CD4-positive, alpha-beta T cell (primary cell): Measurements from ENCODE around the gene ST6GALNAC3. TPM values are rescaled to one million over a fixed set of nuclear protein-coding genes. Genes with fewer than 3 reads are reported as not detected.

ENCODE experiments used
- ATAC-seq: fragments of 200-7000 bp; cut with Tn5 transposase; one replicate; pipeline ENCODE4 v1.10.0; 2022; ENCODE audit warnings: mild to moderate bottlenecking; ENCODE audit not compliant: poor library complexity
- CTCF ChIA-PET: fragments of 350-600 bp; sonication (Branson Sonifier 250); formaldehyde crosslinking; loops from one replicate; lab custom pipeline; 2021; ENCODE audit warnings: antibody characterized with exemption, inconsistent platforms; lab: Charles Lee
- POLR2A ChIA-PET: fragments of 350-600 bp; sonication (Branson Sonifier 250); formaldehyde crosslinking; loops from one replicate; lab custom pipeline; 2021; ENCODE audit warnings: antibody characterized with exemption, inconsistent platforms; lab: Charles Lee
- DNase-seq, 14 experiments: peaks; one replicate each; pipeline ENCODE4 v3.0.0-alpha.2; 2013 to 2020; ENCODE audit warnings: mixed read lengths in 2 of 14
- H3K27ac ChIP-seq, 2 donors: one replicate each; pipeline versions ENCODE4 v1.5.1 to v1.7.0; 2013; ENCODE audit warnings: low read length in 2 of 2, low read depth in 1 of 2, mild to moderate bottlenecking in 1 of 2
- H3K27me3 ChIP-seq, 2 experiments: 1 replicate in 1 of 2; 2 replicates in 1 of 2; pipeline versions ENCODE4 v1.6.1 to v1.7.0; 2013; ENCODE audit warnings: low read length in 2 of 2, control low read depth in 1 of 2, mild to moderate bottlenecking in 1 of 2, moderate library complexity in 1 of 2; ENCODE audit not compliant: insufficient read depth in 2 of 2, control insufficient read depth in 1 of 2
- H3K36me3 ChIP-seq: one replicate; pipeline ENCODE4 v1.6.1; 2013; ENCODE audit warnings: low read length, control low read depth; ENCODE audit not compliant: insufficient read depth
- H3K4me1 ChIP-seq: one replicate; pipeline ENCODE4 v1.6.1; 2013; ENCODE audit warnings: low read length, control low read depth; ENCODE audit not compliant: insufficient read depth
- H3K4me3 ChIP-seq: one replicate; pipeline ENCODE4 v1.5.1; 2013; ENCODE audit warnings: mild to moderate bottlenecking, low read length, moderate library complexity
- H3K9me3 ChIP-seq, 2 experiments: 1 replicate in 1 of 2; 2 replicates in 1 of 2; pipeline versions ENCODE4 v1.6.1 to v1.7.0; 2013; ENCODE audit warnings: low read length in 2 of 2, mild to moderate bottlenecking in 2 of 2, control low read depth in 1 of 2, moderate library complexity in 1 of 2; ENCODE audit not compliant: control insufficient read depth in 1 of 2, insufficient read depth in 1 of 2
- H3K27ac Mint-ChIP-seq: one replicate; pipeline ENCODE4 v1.8.0; 2020; ENCODE audit warnings: mixed read lengths
- H3K27me3 Mint-ChIP-seq: one replicate; pipeline ENCODE4 v1.8.0; 2021; ENCODE audit warnings: mixed read lengths
- H3K36me3 Mint-ChIP-seq: one replicate; pipeline ENCODE4 v1.8.0; 2021; ENCODE audit warnings: low read depth, mixed read lengths
- H3K4me1 Mint-ChIP-seq: one replicate; pipeline ENCODE4 v1.8.0; 2021; ENCODE audit warnings: low read depth, mixed read lengths
- H3K4me3 Mint-ChIP-seq: one replicate; pipeline ENCODE4 v1.8.0; 2020; ENCODE audit warnings: mild to moderate bottlenecking, mixed read lengths
- H3K9me3 Mint-ChIP-seq: one replicate; pipeline ENCODE4 v1.8.0; 2020; ENCODE audit warnings: mixed read lengths
- CTCF ChIP-seq: fragments of 200-600 bp; IDR thresholded peaks from one replicate; pipeline ENCODE4 v1.8.0; 2022; ENCODE audit warnings: antibody characterized with exemption, mild to moderate bottlenecking
- intact Hi-C, 2 experiments: fragments of 100-400 bp; cut with DNase I in 1 of 2; cut with micrococcal nuclease in 1 of 2; formaldehyde crosslinking; loops; one replicate each; pipeline versions ENCODE4 v1.15.1 to v1.9.0; 2023 to 2025; cut with DNase I, micrococcal nuclease
- total RNA-seq, 174 experiments: library from RNA in 2 of 174; stranded (reverse) in 2 of 174; gene quantifications; one replicate each; pipeline ENCODE4 v1.2.3 and lab custom pipeline; 2021 to 2026

Gene ST6GALNAC3
- total RNA-seq, 2 experiments from 2014 or later: 0.77 to 1.3 TPM

GRCh38 chr1:76374086-76374485, 299.5 kb downstream of the ST6GALNAC3 start:
- no peaks in the 10 kb centered on the region for H3K4me1 Mint-ChIP-seq
- peaks cover 2% of the 10 kb centered on the region for H3K9me3 Mint-ChIP-seq
- Histone ChIP-seq H3K4me1 (no peaks in the 10 kb centered on the region), H3K27me3 (no peaks in the 10 kb centered on the region), H3K9me3 (peaks cover 0 to 4% of the 10 kb centered on the region in 2 experiments), H3K27ac (no peak overlapping the region), H3K36me3 (no peaks in the 10 kb centered on the region), H3K4me3 (no peak overlapping the region)
- H3K27ac Mint-ChIP-seq: no peak overlapping the region
- no peak for ATAC-seq
- no peaks in the 10 kb centered on the region for H3K27me3 Mint-ChIP-seq
- no peak for DNase-seq
- intact Hi-C loops: no loop called here
- ChIA-PET POLR2A (interaction anchor here (0.7 to 1.4 kb wide), 3 partner anchors 14 to 103 kb away, joined by 3 to 4 read pairs (median 3); no protein-coding TSS in a partner anchor), CTCF (no interaction called here)
- H3K36me3 Mint-ChIP-seq: no peaks in the 10 kb centered on the region
- no peak for TF ChIP-seq CTCF
- H3K4me3 Mint-ChIP-seq: no peak overlapping the region

GRCh38 chr1:76377247-76377646, 302.7 kb downstream of the ST6GALNAC3 start:
- Mint-ChIP-seq H3K9me3 (peaks cover 2% of the 10 kb centered on the region), H3K36me3 (no peaks in the 10 kb centered on the region), H3K27me3 (no peaks in the 10 kb centered on the region), H3K27ac (no peak overlapping the region), H3K4me3 (no peak overlapping the region), H3K4me1 (no peaks in the 10 kb centered on the region)
- Histone ChIP-seq H3K27me3 (no peaks in the 10 kb centered on the region), H3K4me1 (no peaks in the 10 kb centered on the region), H3K36me3 (no peaks in the 10 kb centered on the region), H3K9me3 (peaks cover 0 to 4% of the 10 kb centered on the region in 2 experiments), H3K27ac (no peak overlapping the region), H3K4me3 (no peak overlapping the region)
- ATAC-seq (no peak), DNase-seq (no peak)
- intact Hi-C loops: no loop called here
- TF ChIP-seq CTCF: no peak
- POLR2A ChIA-PET: no interaction called here
- CTCF ChIA-PET: no interaction called here

GRCh38 chr1:76379506-76379905, 305.0 kb downstream of the ST6GALNAC3 start:
- POLR2A ChIA-PET: no interaction called here

More at GRCh38 chr1:76379506-76379905, 305.0 kb downstream of the ST6GALNAC3 start:
- no peak for DNase-seq
- ATAC-seq: no peak
- no peaks in the 10 kb centered on the region for H3K4me1 ChIP-seq
- peaks cover 0 to 4% of the 10 kb centered on the region in 2 experiments for H3K9me3 ChIP-seq
- no peaks in the 10 kb centered on the region for H3K27me3 Mint-ChIP-seq
- H3K36me3 ChIP-seq: no peaks in the 10 kb centered on the region
- H3K9me3 Mint-ChIP-seq: peaks cover 2% of the 10 kb centered on the region
- no peaks in the 10 kb centered on the region for H3K36me3 Mint-ChIP-seq
- no peak overlapping the region for H3K27ac Mint-ChIP-seq
- no peak overlapping the region for H3K27ac ChIP-seq
- no peak overlapping the region for H3K4me3 Mint-ChIP-seq
- no peaks in the 10 kb centered on the region for H3K4me1 Mint-ChIP-seq
- intact Hi-C loops: no loop called here
- CTCF ChIA-PET: no interaction called here
- no peak overlapping the region for H3K4me3 ChIP-seq
- H3K27me3 ChIP-seq: no peaks in the 10 kb centered on the region
- TF ChIP-seq CTCF: no peak
